KBM-7 (cell line): Measurements from ENCODE around the gene CACNA1H.
"Not testable (repeated sequence)": the region's sequence is repeated elsewhere in the genome, so short reads cannot be mapped to it uniquely, and the experiment has no call there.

Source experiments
- DNase-seq: peaks from one replicate; pipeline ENCODE4 v3.0.0-alpha.2; 2015
- in situ Hi-C: fragments of 300-500 bp; cut with MboI; formaldehyde crosslinking; loops from 2 replicates; pipeline ENCODE4 v1.14.3; 2020; ENCODE audit warnings: low sequenced_read_pairs, low pct_unique_long_range_greater_than_20kb, mixed read lengths

Gene CACNA1H

DNA sequence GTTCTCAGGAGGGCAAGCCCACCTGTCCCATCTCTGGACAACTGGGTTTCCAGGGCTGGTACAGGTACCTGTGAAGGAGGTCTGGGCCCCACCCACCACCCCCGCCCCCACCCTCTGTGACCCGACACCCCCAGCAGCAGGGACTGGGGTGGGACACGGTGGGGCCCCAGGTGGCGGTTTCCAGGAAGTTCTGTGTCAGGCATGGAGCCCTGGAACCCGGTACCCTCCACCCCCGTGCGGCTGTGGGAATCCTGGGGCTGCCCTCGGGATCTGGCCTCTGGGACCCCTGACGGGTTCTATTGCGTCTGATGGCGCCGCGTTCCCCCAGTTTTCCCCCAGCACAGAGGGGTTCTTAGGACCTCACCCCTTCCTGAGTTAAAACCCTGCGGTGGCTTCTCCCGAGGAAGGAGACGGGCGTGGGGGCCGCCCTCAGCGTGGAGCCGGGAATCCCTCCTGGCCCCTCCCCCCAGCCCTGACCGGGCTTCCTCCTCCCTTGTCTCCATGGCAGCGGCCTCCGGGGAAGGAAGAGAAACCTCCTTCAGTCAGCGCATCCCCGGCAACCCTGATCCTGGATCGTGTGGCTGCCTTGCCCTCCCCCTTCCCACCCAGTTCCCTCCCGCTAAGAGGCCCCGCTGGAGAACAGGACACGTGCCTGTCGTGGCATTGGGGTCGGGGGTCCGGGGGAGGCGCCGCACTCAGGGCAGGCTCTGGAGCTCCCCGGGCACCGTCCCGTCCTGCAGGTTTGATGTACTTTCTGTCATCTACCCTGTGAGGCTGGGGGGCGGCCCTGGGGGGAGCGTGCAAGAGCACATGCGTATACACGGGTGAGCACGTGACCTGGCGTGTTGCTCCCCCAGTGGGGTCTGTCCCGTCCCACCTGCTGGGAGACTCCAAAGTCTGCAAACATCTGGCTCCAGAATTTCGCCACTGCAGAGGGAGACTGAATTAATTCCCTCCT is 30.3 kb downstream of the CACNA1H start:
- in situ Hi-C loops = no loop called here
- no peak for DNase-seq

DNA sequence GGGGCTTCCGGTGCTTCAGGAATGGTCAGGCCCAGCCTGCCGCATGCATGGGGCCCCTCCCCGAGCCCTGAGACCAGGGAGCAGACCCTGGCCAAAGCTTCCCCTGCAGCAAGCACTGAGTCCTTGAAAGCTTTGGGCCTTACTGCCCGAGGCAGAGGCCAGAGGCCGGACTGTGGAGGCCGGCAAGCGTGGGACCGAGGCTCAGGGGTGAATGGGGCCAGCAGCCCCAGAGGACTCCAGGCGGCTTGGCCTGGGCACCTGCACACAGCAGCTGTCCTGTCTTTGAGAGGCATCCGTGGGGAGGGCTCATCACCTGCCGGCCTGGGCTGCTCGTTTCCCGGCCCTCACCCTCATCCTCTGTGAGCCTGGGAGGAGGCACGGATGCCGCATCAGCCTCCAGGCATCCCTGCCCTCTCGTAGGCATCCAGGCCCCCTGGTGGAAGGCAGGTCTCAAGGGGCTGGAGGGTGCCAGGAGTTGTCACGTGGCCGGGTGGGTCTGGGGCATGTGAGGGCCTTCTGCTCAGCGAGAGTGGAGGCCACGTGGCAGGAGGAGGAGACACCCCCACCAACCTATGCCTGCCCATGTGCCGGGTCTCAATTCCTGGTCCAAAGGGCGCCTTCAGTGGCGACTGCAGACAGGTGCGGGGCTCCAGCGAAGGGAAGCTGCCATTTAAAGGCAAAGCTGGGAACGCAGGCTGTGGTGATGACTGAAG is 31.4 kb downstream of the CACNA1H start:
- in situ Hi-C loops = no loop called here
- DNase-seq = no peak

DNA sequence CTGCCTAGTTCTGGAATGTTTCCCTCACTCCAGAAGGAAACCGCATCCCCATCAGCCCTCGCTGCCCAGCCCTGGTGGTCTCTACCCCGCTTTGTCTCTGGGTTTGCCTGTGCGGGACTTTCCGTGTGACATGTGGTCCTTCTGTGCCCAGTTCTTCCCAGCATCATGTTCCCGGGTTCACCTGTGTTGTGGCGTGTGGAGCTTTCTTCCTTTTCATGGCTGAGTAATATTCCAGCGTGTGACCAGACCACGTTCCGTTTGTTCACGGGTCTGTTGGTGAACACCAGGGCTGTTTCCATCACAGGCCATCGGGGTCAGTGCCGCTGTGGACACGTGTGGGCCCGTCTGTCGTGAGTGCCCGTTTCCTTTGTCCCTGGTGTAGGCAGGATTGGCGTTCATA is 32.1 kb downstream of the CACNA1H start:
- DNase-seq = no peak
- in situ Hi-C loops = no loop called here

DNA sequence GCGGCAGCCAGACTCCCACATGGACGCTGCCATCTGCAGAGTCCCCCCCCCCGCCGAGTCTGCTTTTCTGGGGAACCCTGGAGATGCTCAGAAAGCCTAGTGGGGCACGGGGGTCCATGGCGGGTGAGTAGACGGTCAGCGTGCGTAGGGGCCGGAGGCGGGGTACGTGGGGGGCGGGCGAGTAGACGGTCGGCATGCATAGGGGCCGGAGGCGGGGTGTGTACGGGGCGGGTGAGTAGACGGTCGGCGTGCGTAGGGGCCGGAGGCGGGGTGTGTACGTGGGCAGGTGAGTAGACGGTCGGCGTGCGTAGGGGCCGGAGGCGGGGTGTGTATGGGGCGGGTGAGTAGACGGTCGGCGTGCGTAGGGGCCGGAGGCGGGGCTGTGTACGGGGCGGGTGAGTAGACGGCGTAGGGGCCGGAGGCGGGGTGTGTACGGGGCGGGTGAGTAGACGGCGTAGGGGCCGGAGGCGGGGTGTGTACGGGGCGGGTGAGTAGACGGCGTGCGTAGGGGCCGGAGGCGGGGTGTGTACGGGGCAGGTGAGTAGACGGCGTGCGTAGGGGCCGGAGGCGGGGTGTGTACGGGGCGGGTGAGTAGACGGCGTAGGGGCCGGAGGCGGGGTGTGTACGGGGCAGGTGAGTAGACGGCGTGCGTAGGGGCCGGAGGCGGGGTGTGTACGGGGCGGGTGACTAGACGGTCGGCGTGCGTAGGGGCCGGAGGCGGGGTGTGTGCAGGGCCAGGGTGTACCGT is 32.7 kb downstream of the CACNA1H start:
- in situ Hi-C loops, DNase-seq: not testable (repeated sequence)

DNA sequence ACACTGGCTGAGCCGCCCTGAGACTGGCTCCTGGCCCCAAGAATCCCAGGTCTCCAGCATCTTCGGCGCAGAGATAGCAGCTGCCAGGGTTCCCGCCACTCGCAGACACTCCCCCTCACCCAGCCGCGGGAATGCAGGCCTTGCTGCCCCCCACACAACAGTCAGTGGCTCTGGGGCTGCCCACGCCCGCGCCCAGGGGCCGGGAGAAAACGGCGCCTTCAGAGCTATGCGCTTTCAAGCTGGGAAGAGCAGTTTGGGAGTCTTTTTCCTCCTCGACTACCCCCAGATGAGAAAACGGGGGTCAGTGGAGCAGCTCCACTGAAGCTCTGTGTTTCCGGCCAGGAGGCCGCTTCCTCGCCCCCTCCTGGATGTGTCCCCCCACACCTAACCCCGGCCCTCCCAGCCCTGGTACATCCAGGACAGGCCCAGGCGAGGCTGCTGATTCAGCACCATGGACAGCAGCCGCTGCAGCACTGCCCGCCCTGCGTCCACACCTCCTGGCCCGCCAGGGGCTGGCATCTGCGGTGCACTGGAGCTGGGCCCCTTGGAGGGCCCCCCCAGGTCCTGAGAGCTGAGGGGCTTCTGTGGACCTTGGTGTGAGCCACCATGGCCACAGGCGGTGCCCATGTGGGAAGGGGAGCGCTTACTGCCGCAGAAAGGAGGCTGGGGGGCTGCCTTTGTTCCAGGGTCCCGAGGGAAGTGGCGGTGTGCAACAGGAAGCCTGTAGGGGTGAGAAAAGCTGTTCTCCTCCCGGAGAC is 35.7 kb downstream of the CACNA1H start:
- DNase-seq = peak; percentile 45
- in situ Hi-C loops = no loop called here

DNA sequence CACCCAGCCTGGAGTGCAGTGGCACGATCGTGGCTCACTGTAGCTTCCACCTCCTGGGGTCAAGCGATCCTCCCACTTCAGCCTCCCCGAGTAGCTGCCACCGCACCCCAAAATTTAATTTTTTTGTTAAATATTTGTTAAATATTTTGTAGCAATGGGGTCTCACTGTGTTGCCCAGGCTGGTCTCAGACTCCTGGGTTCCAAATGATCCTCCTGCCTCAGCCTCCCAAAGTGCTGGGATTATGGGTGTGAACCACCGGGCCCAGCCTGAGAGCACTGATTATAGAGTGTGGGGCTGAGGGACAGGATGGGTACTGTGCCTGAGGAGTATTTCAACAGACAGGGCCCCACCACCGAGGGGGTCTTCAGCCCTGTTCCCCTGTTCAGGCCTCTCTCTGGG is 36.5 kb downstream of the CACNA1H start:
- in situ Hi-C loops = no loop called here
- no peak for DNase-seq

DNA sequence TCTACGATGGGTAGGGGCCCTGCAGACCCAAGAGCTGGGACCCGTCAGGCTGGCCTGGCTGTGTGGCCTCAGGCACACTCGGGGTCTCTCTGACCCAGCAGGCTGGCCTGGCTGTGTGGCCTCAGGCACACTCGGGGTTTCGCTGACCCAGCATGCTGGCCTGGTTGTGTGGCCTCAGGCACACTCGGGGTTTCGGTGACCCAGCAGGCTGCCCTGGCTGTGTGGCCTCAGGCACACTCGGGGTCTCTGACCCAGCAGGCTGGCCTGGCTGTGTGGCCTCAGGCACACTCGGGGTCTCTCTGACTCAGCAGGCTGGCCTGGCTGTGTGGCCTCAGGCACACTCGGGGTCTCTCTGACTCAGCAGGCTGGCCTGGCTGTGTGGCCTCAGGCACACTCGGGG is 37.9 kb downstream of the CACNA1H start:
- in situ Hi-C loops, DNase-seq: not testable (repeated sequence)

DNA sequence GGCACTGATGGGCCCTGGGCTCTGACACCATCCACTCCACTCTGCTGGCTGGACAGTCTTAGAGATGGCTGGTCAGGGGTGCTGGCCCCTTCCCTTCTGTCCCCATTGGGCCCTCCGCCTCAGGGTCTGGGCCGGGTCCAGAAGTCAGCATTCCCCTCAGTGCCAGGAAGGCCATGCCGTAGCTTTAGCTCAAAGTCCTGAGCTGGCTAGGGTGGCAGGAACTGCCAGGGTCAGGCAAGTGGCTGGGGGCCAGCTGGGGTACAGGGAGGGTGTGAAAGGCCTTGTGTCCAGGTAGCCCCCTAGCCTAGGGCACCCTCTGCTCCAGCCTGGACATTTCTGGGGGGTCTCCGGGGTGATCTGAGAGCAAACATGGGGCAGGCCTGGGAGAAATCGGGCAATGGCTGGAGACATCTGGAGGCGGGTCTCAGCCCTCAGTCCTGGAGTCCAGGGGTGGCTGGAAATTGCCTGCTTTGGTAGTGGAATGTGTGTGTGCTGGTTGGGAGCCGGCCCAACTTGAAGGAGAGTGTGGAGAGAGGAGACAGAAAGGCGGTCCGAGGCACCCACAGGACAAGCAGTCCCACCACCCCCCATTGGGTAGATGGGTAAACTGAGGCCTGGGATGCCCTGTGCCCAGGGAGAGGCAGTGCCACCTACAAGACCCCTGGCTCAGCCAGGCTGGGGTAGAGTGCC is 39.6 kb downstream of the CACNA1H start:
- in situ Hi-C loops = no loop called here
- no peak for DNase-seq

DNA sequence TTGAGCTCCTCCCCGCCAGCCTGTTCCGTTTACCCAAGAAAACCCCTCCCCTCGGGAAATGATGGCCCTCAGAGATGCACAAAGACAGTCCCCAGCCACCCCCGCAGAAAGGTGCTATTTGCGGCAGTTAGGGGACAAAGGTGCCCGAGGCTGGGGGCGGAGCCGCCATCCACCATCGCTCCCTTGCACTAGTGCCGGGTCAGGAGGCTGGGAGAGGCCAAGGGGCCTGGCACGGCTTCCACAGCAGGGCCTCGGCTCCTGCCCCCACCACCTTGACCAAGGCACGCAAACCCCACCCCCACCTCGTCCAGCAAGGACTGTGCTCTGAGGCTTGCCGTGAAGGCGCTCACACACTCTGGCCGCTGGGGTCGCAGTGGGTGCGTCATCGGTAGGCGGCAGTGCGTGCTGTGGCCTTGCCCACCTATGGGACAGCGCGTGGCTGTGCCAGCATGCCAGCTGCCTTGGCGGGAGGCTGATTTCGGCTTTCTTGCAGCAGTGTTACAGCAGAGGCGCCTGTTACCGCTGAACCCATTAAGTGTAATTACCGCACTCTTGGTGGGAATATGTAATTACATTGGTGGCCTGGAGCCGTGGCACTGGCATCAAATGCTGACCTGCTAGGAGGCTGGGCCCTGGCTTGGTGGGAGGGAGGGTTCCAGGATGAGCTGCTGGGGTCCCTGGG is 40.4 kb downstream of the CACNA1H start:
- no peak for DNase-seq
- in situ Hi-C loops = no loop called here

DNA sequence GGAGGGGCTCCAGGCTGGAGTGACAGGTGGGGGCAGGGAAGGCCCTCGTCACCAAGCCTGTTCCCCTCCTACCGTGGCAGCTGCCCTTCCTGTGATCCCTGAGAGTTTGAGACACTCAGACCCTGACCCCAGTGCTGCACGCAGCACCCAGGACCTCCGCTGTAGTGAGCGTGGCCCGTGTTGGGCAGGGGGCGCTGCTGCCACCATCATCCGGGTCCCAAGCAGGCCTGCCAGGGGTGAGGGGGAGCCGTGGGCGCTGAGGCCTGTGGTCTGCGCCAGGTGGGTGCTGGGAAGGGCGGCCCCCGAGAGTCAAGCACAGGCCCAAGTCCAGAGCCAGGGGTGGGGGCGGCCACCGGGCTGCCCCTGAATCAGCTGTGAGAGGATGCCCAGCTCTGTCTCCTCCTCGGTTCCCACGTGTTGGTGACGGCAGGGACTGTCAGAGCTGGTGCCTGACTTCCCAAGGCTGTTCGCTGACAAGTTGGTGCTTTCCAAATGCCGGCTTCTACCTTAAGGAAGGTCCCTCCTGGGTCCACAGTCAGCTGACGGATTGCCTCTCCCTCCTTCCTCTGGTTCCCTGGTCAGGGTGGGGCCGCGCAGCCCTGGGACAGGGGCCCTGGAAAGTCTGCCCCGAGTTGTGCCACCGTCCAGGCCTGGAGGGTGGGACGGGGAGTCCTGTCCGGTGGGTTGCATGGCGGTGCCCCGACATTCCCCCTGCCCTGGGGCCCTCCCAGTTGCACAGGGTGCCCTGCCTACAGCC is 41.1 kb downstream of the CACNA1H start:
- no peak for DNase-seq
- in situ Hi-C loops = no loop called here

DNA sequence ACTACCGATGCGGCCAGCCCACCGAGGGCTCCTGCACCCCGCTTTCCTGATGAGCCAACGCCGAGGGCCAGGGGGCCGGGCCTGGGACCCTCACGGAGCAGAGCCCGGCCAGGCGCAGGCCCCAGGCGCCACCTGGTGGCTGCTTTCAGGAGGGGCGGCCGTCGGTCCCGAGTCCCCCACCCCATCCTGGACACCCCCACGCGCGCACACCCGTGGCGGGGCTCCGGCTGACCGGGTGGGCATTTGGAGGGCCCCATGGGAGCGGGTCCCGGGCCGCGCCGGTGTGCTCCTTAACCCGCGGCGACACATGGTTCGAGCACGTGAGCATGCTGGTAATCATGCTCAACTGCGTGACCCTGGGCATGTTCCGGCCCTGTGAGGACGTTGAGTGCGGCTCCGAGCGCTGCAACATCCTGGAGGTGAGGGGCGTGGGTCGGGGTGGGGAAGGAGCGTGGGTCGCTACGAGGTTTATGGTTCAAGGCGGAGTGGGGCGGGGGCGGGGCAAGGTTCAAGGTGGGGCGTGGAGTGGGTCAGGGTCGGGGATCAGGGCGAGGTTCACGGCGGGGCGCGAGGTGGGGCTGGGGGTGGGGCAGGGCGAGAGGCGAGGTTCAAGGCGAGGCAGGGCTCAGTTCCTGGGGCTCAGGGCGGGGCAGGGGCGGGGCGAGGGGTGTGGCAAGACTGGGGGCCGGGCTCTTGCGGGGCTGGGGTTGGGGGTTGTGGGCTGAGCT is 41.9 kb downstream of the CACNA1H start:
- no peak for DNase-seq
- in situ Hi-C loops = no loop called here

DNA sequence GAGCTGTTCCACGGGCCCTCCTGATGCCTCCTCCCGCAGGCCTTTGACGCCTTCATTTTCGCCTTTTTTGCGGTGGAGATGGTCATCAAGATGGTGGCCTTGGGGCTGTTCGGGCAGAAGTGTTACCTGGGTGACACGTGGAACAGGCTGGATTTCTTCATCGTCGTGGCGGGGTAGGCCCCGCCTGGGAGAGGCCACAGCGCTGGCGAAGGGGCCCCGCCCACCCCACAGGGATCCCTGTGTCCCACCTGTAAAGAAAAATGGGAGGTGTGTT is 42.4 kb downstream of the CACNA1H start:
- in situ Hi-C loops = no loop called here
- DNase-seq = no peak

DNA sequence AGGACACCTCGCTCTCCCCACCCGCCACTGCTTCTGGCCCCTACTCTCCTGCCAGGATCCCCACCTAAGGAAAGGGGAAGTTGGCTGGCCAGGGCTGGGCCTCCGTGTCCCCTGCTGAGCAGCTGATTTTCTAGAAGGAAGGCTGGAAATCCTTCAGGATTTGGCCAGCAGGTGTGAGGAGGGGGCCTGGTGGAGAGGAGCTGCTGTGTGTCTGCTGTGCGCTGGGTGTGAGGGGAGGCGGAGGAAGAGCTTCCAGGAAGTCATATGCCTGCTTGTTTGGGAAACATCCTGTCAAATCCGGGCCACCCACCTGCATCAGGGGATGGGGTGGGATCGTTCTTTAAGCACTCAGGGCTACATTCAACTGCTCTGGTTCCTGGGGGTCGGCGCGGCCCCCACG is 43.6 kb downstream of the CACNA1H start:
- in situ Hi-C loops = no loop called here
- peak; percentile 25 for DNase-seq

DNA sequence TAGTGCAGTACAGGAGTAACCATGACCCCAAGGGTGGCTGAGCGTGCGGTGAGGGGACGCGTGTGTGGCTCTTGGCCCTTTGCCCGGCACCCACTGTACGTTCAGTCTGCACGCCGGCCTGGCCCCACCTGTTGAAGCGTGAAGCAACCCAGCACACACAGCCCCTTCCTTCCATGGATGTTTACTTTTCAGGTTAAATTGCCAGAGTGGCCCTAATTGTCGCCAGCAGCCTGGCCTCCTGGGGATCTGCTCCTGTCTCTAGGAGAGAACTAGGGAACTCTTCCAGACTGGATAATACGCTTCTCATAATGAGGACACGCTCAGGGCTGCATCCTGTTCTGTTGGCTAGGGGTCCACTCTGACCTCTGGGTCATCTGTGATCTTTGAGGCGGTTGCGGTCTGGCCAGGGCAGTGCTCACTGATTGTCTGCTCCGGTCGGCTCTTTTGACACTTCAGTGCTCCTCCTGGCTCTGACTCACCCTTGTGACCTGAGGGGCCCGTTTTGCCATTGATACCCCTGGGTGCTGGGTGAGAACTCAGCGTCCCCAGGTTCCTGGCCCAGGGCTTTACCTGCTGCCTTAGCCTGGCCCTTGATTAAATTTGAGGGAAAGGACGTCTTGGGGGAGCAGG is 44.4 kb downstream of the CACNA1H start:
- no peak for DNase-seq
- in situ Hi-C loops = no loop called here

DNA sequence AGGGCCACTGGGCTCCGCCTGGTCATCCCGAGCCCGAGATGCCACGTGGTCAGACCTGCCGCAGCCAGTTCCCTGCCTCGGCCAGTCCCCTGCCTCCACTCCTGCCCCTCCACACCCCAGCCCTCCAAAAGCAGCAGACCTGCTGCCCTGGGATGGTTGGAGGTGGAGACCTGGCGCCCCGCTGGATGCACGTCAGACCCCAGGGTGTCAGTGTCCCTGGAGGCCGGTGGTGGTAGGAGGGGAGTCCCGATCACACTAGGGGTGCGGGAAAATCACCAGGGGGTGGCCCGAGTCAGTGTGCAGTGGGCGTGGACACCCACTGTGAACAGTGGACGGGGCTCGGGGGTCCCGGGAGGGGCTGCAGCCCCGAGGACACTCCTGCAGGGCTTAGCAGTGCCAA is 45.3 kb downstream of the CACNA1H start:
- in situ Hi-C loops = no loop called here
- no peak for DNase-seq

DNA sequence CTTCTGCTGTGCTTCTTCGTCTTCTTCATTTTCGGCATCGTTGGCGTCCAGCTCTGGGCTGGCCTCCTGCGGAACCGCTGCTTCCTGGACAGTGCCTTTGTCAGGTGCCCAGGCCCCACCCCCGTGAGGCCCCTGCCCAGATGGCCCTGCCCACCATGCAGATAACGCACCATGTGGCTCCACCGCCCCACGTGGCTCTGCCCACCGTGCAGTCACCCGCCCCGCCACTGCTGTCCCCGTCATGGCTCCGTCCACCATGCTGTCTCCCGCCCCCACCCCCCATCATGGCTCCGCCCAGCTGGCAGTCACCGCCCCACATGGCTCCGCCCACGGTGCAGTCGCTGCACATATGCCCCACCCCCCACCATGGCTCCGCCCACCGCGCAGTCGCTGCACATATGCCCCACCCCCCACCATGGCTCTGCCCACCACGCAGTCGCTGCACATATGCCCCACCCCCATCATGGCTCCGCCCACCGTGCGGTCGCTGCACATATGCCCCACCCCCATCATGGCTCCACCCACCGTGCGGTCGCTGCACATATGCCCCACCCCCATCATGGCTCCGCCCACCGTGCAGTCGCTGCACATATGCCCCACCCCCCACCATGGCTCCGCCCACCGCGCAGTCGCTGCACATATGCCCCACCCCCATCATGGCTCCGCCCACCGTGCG is 45.9 kb downstream of the CACNA1H start:
- in situ Hi-C loops, DNase-seq: not testable (repeated sequence)
